K562 (cell line): ENCODE results near the gene ARHGEF12. TPM values are rescaled to one million over a fixed set of nuclear protein-coding genes. Genes with fewer than 3 reads are reported as not detected.

Experiments used
- ATAC-seq: fragments of 200-7000 bp; cut with Tn5 transposase; 3 replicates; pipeline ENCODE4 v1.9.1; 2020; ENCODE audit warnings: moderate library complexity
- BruUV-seq: library from RNA; stranded (reverse); fragments of 400-500 nt; replicated peaks from 2 replicates; lab custom pipeline; 2021; lab: Mats Ljungman, UMichigan
- CTCF ChIA-PET: fragments of 300-600 bp; formaldehyde crosslinking; extraction: SDS; loops from one replicate; lab custom pipeline; 2021; ENCODE audit warnings: low intra/inter-chr PET ratio; lab: Yijun Ruan, JAX
- POLR2A ChIA-PET: fragments of 300-600, 350-650 bp; sonication (Branson Sonifier 250); formaldehyde crosslinking; extraction: SDS; loops from one replicate; lab custom pipeline; 2021; ENCODE audit warnings: antibody characterized with exemption, inconsistent platforms; lab: Yijun Ruan, JAX
- DNase-seq, 4 experiments: peaks; one replicate each; pipeline versions ENCODE4 v3.0.0 to v3.0.0-alpha.2; 2011 to 2018; ENCODE audit warnings: low spot score in 3 of 4, mixed read lengths in 3 of 4; ENCODE audit errors: extremely low read depth in 1 of 4
- FAIRE-seq: peaks from 2 replicates; lab custom pipeline; 2011; peaks lifted over from hg19 to GRCh38; lab: Jason Lieb, UNC
- H2AFZ ChIP-seq: 2 replicates; pipeline ENCODE4 v1.6.0; 2011; ENCODE audit warnings: low read depth, low read length, control low read depth, inconsistent platforms
- H3K27ac ChIP-seq: fragments of 200-600 bp; 3 replicates; pipeline ENCODE4 v1.8.0; 2011; ENCODE audit warnings: low read depth, mild to moderate bottlenecking, control low read depth, inconsistent platforms, low read length, moderate library complexity, mixed read lengths; ENCODE audit errors: extremely low read depth
- H3K27me3 ChIP-seq, 2 experiments: fragments of 300-600 bp in 1 of 2; 2 replicates in 1 of 2; 3 replicates in 1 of 2; pipeline versions ENCODE4 v1.6.0 to v1.8.0; 2011; ENCODE audit warnings: inconsistent platforms in 2 of 2, low read length in 2 of 2, mild to moderate bottlenecking in 1 of 2, mixed read lengths in 1 of 2, moderate library complexity in 1 of 2; ENCODE audit not compliant: control insufficient read depth in 2 of 2, insufficient read depth in 2 of 2
- H3K36me3 ChIP-seq: fragments of 300-600 bp; 3 replicates; pipeline ENCODE4 v1.8.0; 2011; ENCODE audit warnings: mild to moderate bottlenecking, low read length, inconsistent platforms; ENCODE audit not compliant: control insufficient read depth, insufficient read depth
- H3K4me1 ChIP-seq, 2 experiments: fragments of 200-600 bp in 1 of 2; replicated peaks in 1 of 2; 2 replicates in 1 of 2; 3 replicates in 1 of 2; pipeline versions ENCODE4 v1.5.1 to v1.8.0; 2011; ENCODE audit warnings: inconsistent platforms in 2 of 2, low read length in 2 of 2, mild to moderate bottlenecking in 1 of 2, mixed read lengths in 1 of 2, moderate library complexity in 1 of 2; ENCODE audit not compliant: control insufficient read depth in 2 of 2, insufficient read depth in 2 of 2
- H3K4me2 ChIP-seq: 2 replicates; pipeline ENCODE4 v1.6.1; 2011; ENCODE audit warnings: low read length, control low read depth, inconsistent platforms, mixed read lengths; ENCODE audit not compliant: insufficient read depth
- H3K4me3 ChIP-seq: fragments of 200-600 bp; sonication (generic), shearing (Covaris generic); 2 replicates; pipeline ENCODE4 v1.5.1; 2016; ENCODE audit warnings: control low read depth, inconsistent platforms
- H3K79me2 ChIP-seq: fragments of 200-600 bp; 3 replicates; pipeline ENCODE4 v1.8.0; 2011; ENCODE audit warnings: low read length, inconsistent platforms; ENCODE audit not compliant: control insufficient read depth, insufficient read depth
- H3K9ac ChIP-seq, 2 experiments: 2 replicates each; pipeline versions ENCODE4 v1.6.0 to v1.6.1; 2011; ENCODE audit warnings: low read depth in 2 of 2, low read length in 2 of 2, control low read depth in 1 of 2, inconsistent platforms in 1 of 2, mild to moderate bottlenecking in 1 of 2, mixed read lengths in 1 of 2; ENCODE audit not compliant: insufficient read depth in 1 of 2
- H3K9me1 ChIP-seq: one replicate; pipeline ENCODE4 v1.6.0; 2011; ENCODE audit warnings: inconsistent platforms, mild to moderate bottlenecking, low read length, moderate library complexity; ENCODE audit not compliant: control insufficient read depth, insufficient read depth
- H3K9me3 ChIP-seq: replicated peaks from 2 replicates; pipeline ENCODE4 v1.5.1; 2011; ENCODE audit warnings: low read depth, low read length, inconsistent platforms; ENCODE audit not compliant: control insufficient read depth, insufficient read depth
- H4K20me1 ChIP-seq: replicated peaks from 2 replicates; pipeline ENCODE4 v1.6.1; 2011; ENCODE audit warnings: low read length, inconsistent platforms, mixed read lengths; ENCODE audit not compliant: control insufficient read depth, insufficient read depth
- CBX2 ChIP-seq: fragments of 200-600 bp; sonication (generic); IDR thresholded peaks from one replicate; pipeline ENCODE4 v1.6.1; 2012; ENCODE audit warnings: mild to moderate bottlenecking, low read length, inconsistent platforms; ENCODE audit not compliant: insufficient read depth, poor library complexity, severe bottlenecking
- E2F5 ChIP-seq: sonication (generic); formaldehyde crosslinking; IDR thresholded peaks from 2 replicates; pipeline ENCODE4 v1.8.0; 2022; ENCODE audit warnings: mild to moderate bottlenecking, missing genetic modification reagents
- ESRRB ChIP-seq: fragments of 250-450 bp; sonication (Bioruptor Pico); IDR thresholded peaks from 2 replicates; pipeline ENCODE4 v1.5.0; 2020; ENCODE audit warnings: mild to moderate bottlenecking, moderate library complexity, borderline replicate concordance
- ETS1 ChIP-seq: conservative IDR thresholded peaks from 2 replicates; pipeline ENCODE4 v1.6.1; 2011; ENCODE audit warnings: low read depth, mild to moderate bottlenecking, low read length; ENCODE audit not compliant: control insufficient read depth
- FOXK2 ChIP-seq, 2 experiments: fragments of 450-650 bp; IDR thresholded peaks in 1 of 2; conservative IDR thresholded peaks in 1 of 2; 2 replicates each; pipeline ENCODE4 v1.6.1; 2016; ENCODE audit warnings: low read depth in 2 of 2, mild to moderate bottlenecking in 1 of 2
- HMBOX1 ChIP-seq: sonication (generic); IDR thresholded peaks from 2 replicates; pipeline ENCODE4 v1.6.1; 2016
- PKNOX1 ChIP-seq: fragments of 450-650 bp; IDR thresholded peaks from 2 replicates; pipeline ENCODE4 v1.6.1; 2016
- SNIP1 ChIP-seq: fragments of 450-650 bp; IDR thresholded peaks from 2 replicates; pipeline ENCODE4 v1.7.1; 2017; ENCODE audit warnings: low read depth, mild to moderate bottlenecking
- SOX6 ChIP-seq: fragments of 450-650 bp; IDR thresholded peaks from 2 replicates; pipeline ENCODE4 v1.6.1; 2014; ENCODE audit warnings: mild to moderate bottlenecking
- SPI1 ChIP-seq: IDR thresholded peaks from 2 replicates; pipeline ENCODE4 v1.6.1; 2011; ENCODE audit warnings: low read depth, low read length, control low read depth, borderline replicate concordance
- ZNF76 ChIP-seq: fragments of 250-450 bp; sonication (Bioruptor Pico); IDR thresholded peaks from 2 replicates; pipeline ENCODE4 v1.4.0; 2020; ENCODE audit warnings: mild to moderate bottlenecking, moderate library complexity, borderline replicate concordance
- WGBS: fragments of 100-300 bp; shearing (Covaris generic); methylation state at CpG from one replicate; pipeline ENCODE4 v1.1.6; 2016; ENCODE audit warnings: low coverage, mixed read lengths; ENCODE audit not compliant: insufficient coverage; ENCODE audit errors: missing lambda C conversion rate; 5-methylcytosine and 5-hydroxymethylcytosine counted together
- in situ Hi-C: fragments of 300-500 bp; cut with MboI; formaldehyde crosslinking; loops from 4 replicates; pipeline ENCODE4 v1.15.0; 2018; ENCODE audit warnings: inconsistent platforms, mixed read lengths
- intact Hi-C: fragments of 100-400 bp; cut with micrococcal nuclease; formaldehyde crosslinking; loops from 2 replicates; pipeline ENCODE4 v1.14.2; 2022
- polyA plus RNA-seq, 8 experiments: library from polyadenylated mRNA; depleted of rRNA in 4 of 8; stranded (reverse) in 5 of 8; unstranded in 3 of 8; fragments of >200 nt; fragmentation: Nextera tagmentation in 2 of 8; fragmentation: Illumina TruSeq in 1 of 8; extraction: Ambion mirVana in 2 of 8; extraction: Trizol in 1 of 8; gene quantifications; 2 replicates each; pipeline versions ENCODE4 v1.2.1 to v1.2.3, GENCODE V29; 2011 to 2014; ENCODE audit warnings: inconsistent platforms in 1 of 8, missing spikeins in 1 of 8
- total RNA-seq, 7 experiments: library from RNA; depleted of rRNA in 6 of 7; stranded (reverse); fragments of >200 nt in 6 of 7; fragmentation: Illumina TruSeq in 2 of 7; extraction: Trizol in 2 of 7; gene quantifications; 2 replicates each; pipeline versions ENCODE4 v1.2.1 to v1.2.3, GENCODE V29; 2011 to 2021; ENCODE audit warnings: low replicate concordance in 1 of 7
- TF ChIP-seq, protein P1 (sequence below): sonication (generic); formaldehyde crosslinking; IDR thresholded peaks from 2 replicates; pipeline ENCODE4 v1.5.0; 2020; ENCODE audit warnings: missing genetic modification reagents

ARHGEF12 gene
- total and polyA plus RNA-seq, 9 of the 15 experiments (the other 6 are each of a cell fraction or from before 2014, with no cell fraction given) = 3.5 to 51.7 (median 29.5) TPM

GRCh38 chr11:120494595-120494994, 158.4 kb downstream of the ARHGEF12 start:
- ChIA-PET CTCF (no interaction called here), POLR2A (interaction anchor here (1.1 to 1.7 kb wide), 3 partner anchors 9 to 41 kb away, joined by 3 to 5 read pairs (median 5); no protein-coding TSS in a partner anchor)
- BruUV-seq = no TSS peak
- peak overlapping the region; percentile 9; the same call in 1 of the 2 replicates for H3K4me2 ChIP-seq
- no peak overlapping the region for H3K4me3 ChIP-seq
- ATAC-seq (peak; percentile 70), DNase-seq (peak in 1 of 4 experiments; percentile 5), FAIRE-seq (peak; percentile 35)
- intact Hi-C loops = loop anchor here (2.0 kb wide), 1 partner anchor 160 kb away; no protein-coding TSS in a partner anchor
- H4K20me1 ChIP-seq = no peaks in the 10 kb centered on the region
- no peaks in the 10 kb centered on the region for H3K9me3 ChIP-seq
- H3K27me3 ChIP-seq = peaks cover 0 to 6% of the 10 kb centered on the region in 2 experiments; a peak in 2 of 5 replicates
- H3K36me3 ChIP-seq = no peaks in the 10 kb centered on the region; the same call in 2 of the 3 replicates
- H3K9me1 ChIP-seq = no peaks in the 10 kb centered on the region
- 0% methylated on average over 2 of the region's 2 CpGs for WGBS
- H3K27ac ChIP-seq = no peak overlapping the region
- H2AFZ ChIP-seq = no peak overlapping the region
- no peak overlapping the region for H3K9ac ChIP-seq
- no peaks in the 10 kb centered on the region for H3K79me2 ChIP-seq
- in situ Hi-C loops = no loop called here
- TF ChIP-seq ZNF76 (CRISPR knock-in tag) = no peak
- no peak for TF ChIP-seq ETS1
- TF ChIP-seq SOX6 = peak; percentile 71; the same call in 1 of the 2 replicates
- no peak for TF ChIP-seq ESRRB (CRISPR knock-in tag)
- TF ChIP-seq, protein P1, sequence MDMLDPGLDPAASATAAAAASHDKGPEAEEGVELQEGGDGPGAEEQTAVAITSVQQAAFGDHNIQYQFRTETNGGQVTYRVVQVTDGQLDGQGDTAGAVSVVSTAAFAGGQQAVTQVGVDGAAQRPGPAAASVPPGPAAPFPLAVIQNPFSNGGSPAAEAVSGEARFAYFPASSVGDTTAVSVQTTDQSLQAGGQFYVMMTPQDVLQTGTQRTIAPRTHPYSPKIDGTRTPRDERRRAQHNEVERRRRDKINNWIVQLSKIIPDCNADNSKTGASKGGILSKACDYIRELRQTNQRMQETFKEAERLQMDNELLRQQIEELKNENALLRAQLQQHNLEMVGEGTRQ (CRISPR knock-in tag) = no peak
- no peak for TF ChIP-seq SNIP1
- TF ChIP-seq PKNOX1 = 0 out of 2 replicates have a peak, but pooled peaks have one; percentile 7
- TF ChIP-seq SPI1 = peak; percentile 16; the same call in 1 of the 2 replicates
- TF ChIP-seq HMBOX1 = peak; percentile 93
- TF ChIP-seq CBX2 = no peak
- no peak for TF ChIP-seq FOXK2 (conservative IDR thresholded peaks at IDR 0.05 in 1 of 2, IDR thresholded peaks at IDR 0.05 in 1 of 2; ENCODE audit: low read depth in 2 of 2)
- TF ChIP-seq E2F5 (CRISPR knock-in tag) = no peak
- peaks cover 0 to 8% of the 10 kb centered on the region in 2 experiments; a peak in 2 of 5 replicates for H3K4me1 ChIP-seq
